GM18507 (cell line): Measurements from ENCODE around the gene CEP295NL.
"Not testable (repeated sequence)": the region's sequence is repeated elsewhere in the genome, so short reads cannot be mapped to it uniquely, and the experiment has no call there.

Source experiments
- DNase-seq: peaks from one replicate; pipeline ENCODE4 v3.0.0; 2011; ENCODE audit warnings: low read depth; ENCODE audit not compliant: insufficient read length; ENCODE audit errors: extremely low spot score
- FAIRE-seq: peaks from 2 replicates; lab custom pipeline; 2011; peaks lifted over from hg19 to GRCh38; lab: Jason Lieb, UNC

Gene CEP295NL

DNA sequence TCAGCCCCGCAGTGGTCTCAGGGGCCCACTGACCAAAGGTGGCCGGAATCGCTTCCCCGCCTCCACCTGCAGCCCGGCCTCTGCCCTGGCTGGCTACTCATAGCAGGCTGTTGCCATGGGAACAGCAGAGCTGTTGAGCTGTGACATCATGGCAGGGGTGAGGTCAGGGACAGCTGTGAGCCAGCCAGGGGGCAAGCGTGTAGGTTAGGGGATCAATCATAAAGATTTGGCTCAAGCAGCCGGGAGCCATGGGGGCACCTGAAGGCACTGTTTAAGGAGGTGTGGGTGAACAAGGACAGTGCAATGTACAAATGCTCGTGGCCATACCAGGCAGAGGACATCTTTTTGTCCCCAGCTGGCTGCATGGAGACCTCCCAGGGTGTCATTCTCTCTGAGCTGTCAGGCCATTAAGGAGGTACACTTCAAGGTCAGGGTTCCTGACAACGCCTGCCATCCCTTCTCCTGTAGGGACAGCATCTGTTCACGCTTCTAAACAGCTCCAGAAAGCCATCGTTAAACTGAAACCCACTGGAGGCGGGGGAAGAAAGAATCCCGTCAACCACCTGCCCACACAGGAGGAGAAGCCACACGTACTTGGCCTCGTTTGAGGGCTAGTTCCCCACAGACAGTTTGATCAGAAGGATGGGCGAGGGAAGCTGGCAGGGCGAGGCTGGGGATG is at the start of gene CEP295NL:
CEP295NL (minus strand) TSS at position 101 of the 679 bp plus-strand sequence. CDS start 1,373 bp downstream, outside the sequence.
- DNase-seq (no peak), FAIRE-seq (no peak)

DNA sequence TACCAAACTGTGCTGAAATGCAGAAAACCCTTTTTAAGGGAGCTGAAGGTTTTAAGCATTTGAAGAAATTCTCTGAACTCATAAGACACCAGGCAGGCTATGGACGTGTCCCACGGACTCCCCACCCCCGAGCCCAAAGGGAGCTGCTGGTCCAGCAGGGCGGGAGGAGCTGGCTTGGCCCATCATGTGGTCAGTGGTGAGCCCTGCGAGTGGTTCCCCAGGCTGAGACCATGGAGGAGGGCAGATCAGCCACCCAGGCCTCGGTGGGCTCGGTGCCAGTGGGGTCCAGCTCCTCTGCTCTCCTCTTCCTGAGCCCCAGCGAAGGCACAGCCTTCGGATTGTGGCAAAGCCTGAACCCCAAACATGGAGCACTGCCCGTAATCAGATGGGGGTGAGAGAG is 49.7 kb upstream of the CEP295NL start:
- FAIRE-seq (no peak), DNase-seq (no peak)

DNA sequence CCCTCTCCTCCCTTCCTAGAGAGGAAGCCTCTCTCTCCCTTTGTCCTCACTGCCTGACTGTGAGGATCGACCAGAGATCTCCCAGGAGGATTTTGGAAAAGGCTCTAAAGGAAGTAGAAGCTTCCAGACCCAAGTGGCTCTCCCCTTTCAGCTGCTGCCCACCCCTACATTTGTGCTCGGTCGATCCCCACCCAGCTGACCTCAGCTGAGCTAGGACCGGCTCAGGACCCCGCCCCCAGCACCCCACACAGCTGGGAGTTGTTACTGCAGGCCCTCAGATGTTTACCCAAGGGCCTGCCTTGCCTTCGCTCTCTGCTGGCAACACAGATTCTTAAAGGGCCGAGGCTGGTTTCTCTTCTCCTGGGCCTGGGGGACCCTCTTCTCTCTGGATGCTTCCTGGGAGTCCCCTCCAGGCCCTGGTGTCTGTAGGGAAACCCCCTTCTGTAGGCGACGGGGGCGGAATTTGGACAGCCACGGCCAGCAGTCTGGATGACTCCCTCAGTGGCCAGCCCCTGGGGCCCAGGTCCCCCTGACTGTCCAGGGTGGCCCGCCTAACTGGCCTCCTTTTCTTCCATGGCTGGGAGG is 49.1 kb upstream of the CEP295NL start:
- FAIRE-seq (no peak), DNase-seq (no peak)

GRCh38 chr17:78950870-78951269 is 47.9 kb upstream of the CEP295NL start:
- DNase-seq (no peak), FAIRE-seq (no peak)

DNA sequence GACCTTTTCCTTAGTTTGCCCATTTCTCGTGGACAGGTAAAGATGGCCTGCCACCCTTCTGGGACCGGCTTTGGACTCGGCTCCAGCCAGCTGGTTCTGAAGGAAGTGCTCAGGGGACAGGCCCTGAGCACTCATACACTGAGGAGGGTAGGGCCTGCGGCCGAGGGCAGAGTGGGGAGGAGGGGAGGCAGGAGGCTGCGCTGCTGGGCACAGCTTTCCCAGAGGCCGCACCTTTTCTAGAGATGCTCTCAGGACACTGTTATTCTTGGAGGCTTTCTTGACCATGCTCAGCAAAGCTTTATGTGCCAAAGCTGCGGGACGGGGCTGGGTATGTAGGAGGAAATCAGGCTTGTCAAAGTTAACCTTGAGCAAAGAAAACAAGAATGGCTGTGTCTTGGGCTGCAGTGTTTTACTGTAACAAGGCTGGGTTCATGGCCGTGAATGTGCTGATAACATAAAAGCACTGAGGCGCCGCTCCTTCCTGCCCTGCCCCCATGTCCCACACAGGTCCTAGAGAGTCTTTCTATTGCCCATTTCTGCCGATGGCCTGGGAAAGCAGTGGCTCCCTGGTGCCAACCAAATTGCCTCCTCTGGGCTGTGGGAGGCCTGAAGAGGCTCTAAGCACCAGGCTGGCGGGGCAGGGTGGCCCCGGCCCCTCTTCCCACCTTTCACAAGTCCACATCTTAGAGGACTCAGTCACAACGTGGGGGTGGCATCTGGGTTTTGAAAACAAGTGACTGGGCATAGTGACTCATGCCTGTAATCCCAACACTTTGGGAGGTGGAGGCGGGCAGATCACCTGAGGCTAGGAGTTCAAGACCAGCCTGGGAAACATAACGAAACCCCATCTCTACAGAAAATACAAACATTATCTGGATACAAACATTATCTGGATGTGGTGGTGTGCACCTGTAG is 44.5 kb upstream of the CEP295NL start:
- FAIRE-seq (no peak), DNase-seq (no peak)

DNA sequence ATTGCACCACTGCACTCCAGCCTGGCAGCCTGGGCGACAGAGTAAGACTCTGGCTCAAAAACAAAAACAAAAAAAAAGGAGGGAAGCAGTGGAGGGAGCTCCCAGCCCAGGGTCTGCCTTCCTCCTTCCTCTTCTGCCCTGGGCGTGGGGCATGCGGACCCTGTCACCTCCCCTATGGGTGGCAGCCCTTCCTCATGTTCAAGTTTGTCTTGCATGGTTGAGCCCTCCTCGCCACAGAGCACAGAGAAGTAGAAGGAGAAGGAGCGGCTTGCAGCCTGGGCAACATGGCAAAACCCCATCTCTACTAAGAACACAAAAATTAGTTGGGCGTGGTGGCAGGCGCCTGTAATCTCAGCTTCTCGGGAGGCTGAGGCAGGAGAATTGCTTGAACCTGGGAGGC is 43.6 kb upstream of the CEP295NL start:
- DNase-seq (no peak), FAIRE-seq (no peak)

- DNase-seq, result no peak
- no peak for FAIRE-seq
Measured at GRCh38 chr17:78946131-78946530, 43.1 kb upstream of the CEP295NL start.

DNA sequence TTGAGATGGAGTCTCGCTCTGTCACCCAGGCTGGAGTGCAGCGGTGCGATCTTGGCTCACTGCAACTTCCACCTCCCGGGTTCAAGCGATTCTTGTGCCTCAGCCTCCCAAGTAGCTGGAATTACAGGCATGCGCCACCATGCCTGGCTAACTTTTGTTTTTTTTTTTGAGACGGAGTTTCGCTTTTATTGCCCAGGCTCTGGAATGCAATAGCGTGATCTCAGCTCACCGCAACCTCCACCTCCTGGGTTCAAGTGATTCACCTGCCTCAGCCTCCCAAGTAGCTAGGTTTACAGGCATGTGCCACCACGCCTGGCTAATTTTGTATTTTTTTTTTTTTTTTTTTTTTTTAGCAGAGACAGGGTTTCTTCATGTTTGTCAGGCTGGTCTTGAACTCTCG is 42.5 kb upstream of the CEP295NL start:
- not testable (repeated sequence) for DNase-seq, FAIRE-seq

- FAIRE-seq (no peak), DNase-seq (no peak)
Measured at GRCh38 chr17:78944956-78945355, 42.0 kb upstream of the CEP295NL start.

DNA sequence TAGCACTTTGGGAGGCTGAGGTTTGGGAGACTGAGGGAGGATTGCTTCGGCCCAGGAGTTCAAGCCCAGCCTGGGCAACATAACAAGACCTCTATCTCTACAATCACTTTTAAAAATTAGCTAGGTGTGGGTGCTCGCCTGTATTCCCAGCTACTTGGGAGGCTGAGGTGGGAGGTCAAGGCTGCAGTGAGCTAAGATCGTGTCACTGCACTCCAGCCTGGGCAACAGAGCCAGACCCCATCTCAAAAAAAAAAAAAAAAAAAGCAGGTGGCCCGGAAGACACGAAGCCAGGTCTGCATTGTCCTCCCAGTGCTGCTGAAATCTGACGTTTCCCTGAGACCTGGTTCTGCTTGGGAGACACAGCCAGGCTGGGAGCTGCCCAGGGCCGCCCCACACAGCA is 41.0 kb upstream of the CEP295NL start:
- DNase-seq (no peak), FAIRE-seq (no peak)

GRCh38 chr17:78940708-78941107 is 37.7 kb upstream of the CEP295NL start:
- FAIRE-seq, result no peak
- no peak for DNase-seq

- DNase-seq (no peak), FAIRE-seq (no peak)
Measured at GRCh38 chr17:78940258-78940657, 37.3 kb upstream of the CEP295NL start.

- no peak for DNase-seq
- no peak for FAIRE-seq
Measured at GRCh38 chr17:78939615-78940014, 36.6 kb upstream of the CEP295NL start.

DNA sequence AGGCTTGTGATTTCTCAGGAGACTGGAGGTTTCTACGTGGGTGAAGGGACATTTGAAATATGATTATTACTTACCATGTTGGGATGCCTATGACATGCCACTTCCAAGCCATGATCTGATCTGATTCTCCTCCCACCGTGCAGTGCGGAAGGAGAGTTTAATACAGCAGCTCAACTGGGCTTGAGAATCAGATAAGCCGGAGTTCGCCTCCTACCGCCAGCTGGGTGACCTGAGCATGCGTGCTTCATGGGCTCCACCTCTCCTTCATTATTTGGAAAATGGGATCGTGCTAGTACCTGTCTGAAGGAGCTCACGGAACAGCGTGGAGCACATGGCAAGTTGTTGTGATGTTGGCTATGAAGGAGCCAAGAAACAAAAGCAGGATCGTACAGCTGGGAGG is 34.6 kb upstream of the CEP295NL start:
- FAIRE-seq (no peak), DNase-seq (no peak)

- FAIRE-seq, result no peak
- no peak for DNase-seq
Measured at GRCh38 chr17:78935419-78936323, 32.7 kb upstream of the CEP295NL start.

DNA sequence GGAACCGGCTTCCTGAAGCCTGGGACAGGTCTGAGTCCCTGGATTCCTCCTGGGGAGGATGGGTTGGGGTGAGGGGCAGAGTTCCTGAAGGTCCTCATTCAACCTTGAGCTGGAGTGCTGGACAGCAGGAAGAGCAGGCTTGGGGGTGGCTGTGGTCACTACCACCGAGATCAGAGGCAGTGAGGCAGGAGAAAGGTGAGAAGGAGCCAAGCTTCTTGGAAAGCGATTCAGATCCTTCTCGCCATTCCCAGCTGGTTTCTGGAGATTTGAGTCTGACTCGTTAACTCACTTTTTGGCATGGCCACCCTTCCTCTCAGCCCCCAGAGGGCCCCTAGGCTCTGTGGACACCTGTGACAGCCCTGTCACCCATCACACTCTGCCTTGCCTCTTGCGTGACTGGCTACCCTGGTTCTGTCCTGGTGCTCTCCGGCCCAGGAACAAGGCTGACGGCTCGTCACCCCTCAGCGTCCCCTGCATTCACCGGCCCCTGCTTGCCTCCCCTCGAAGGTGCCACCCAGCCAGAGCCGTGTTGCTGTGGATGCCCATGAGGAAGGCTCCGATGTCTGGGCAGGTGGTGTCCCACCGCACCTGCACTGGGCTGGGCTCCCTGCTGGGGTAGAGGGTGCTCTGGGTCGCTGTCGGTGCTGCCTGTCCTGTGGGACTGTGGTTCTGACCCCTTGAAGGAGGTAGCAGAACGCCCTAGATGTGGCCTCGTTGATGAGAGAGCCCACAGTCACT is 31.8 kb upstream of the CEP295NL start:
- no peak for FAIRE-seq

DNA sequence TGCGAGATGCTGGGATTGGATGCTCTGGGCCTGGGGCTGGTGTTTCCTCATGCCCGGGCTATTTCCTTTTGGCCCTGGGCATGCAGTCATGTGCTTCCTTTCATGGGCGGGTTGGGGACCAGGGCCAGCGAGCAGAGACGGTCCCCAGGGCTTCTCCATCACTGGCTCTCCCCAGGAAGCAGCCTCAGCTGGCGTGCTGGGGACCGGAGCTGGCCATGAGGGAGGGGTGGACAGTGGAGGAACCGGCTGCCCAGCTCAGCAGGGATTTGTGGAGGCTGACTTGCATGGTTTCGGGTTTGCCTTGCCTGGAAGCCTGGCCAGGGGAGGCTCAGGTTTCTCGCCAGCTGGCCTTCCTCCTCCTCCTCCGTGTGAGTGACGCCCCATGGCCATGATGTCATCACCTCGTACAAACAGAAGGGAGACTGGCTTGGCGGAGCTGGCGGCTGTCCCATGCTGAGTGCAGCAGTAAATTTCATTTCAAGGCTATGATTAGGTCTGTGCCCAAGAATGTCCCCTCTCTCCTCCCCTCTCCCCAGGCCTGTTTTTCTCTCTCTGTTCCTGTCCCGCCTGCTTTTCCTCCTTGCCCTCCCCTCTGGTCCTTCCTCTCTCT is 31.1 kb upstream of the CEP295NL start:
- DNase-seq (no peak), FAIRE-seq (no peak)

More for the DNA sequence above, 31.8 kb upstream of the CEP295NL start:
- DNase-seq, result no peak
